A549 (cell line): ENCODE data around the gene STAP2. TPM values are rescaled to one million over a fixed set of nuclear protein-coding genes. Genes with fewer than 3 reads are reported as not detected.
A peak's percentile ranks its signal among the peaks of the same experiment; 100 is the strongest.

Experiments
- ATAC-seq, 2 experiments: fragments of 200-7000 bp in 1 of 2; fragments of >200 bp in 1 of 2; cut with Nextera tagmentation in 1 of 2; cut with Tn5 transposase in 1 of 2; 3 replicates each; pipeline versions ENCODE4 v1.8.0 to v1.9.1; 2018 to 2020; ENCODE audit warnings: mild to moderate bottlenecking in 1 of 2, moderate library complexity in 1 of 2
- CTCF ChIA-PET: fragments of 300-600 bp; sonication (Branson Sonifier 250); formaldehyde crosslinking; extraction: SDS; loops from one replicate; lab custom pipeline; 2021; ENCODE audit warnings: antibody characterized with exemption, inconsistent platforms; lab: Yijun Ruan, JAX
- POLR2A ChIA-PET: fragments of 350-600 bp; formaldehyde crosslinking; extraction: SDS; loops from one replicate; lab custom pipeline; 2021; ENCODE audit warnings: antibody characterized with exemption, inconsistent platforms; lab: Yijun Ruan, JAX
- DNase-seq, 2 experiments: peaks; one replicate each; pipeline versions ENCODE4 v3.0.0 to v3.0.0-alpha.2; 2011 to 2016; ENCODE audit warnings: low read depth in 1 of 2, low spot score in 1 of 2
- FAIRE-seq: peaks from 2 replicates; lab custom pipeline; 2011; peaks lifted over from hg19 to GRCh38; lab: Jason Lieb, UNC
- H3K27ac ChIP-seq, 2 experiments: fragments of >200 bp; sonication (Bioruptor Twin); formaldehyde crosslinking; 3 replicates each; pipeline ENCODE4 v1.5.1; 2016 to 2017
- H3K4me1 ChIP-seq: fragments of >200 bp; sonication (Bioruptor Twin); formaldehyde crosslinking; 3 replicates; pipeline ENCODE4 v1.6.1; 2016
- H3K4me2 ChIP-seq: fragments of >200 bp; sonication (Bioruptor Twin); formaldehyde crosslinking; 3 replicates; pipeline ENCODE4 v1.6.1; 2016
- H3K4me3 ChIP-seq: fragments of >200 bp; sonication (Bioruptor Twin); formaldehyde crosslinking; 3 replicates; pipeline ENCODE4 v1.5.1; 2016
- H3K9me3 ChIP-seq: fragments of >200 bp; sonication (Bioruptor Twin); formaldehyde crosslinking; 3 replicates; pipeline ENCODE4 v1.6.1; 2016
- ATOH8 ChIP-seq: fragments of 250-450 bp; sonication (Bioruptor Pico); IDR thresholded peaks from 2 replicates; pipeline ENCODE4 v1.5.0; 2020; ENCODE audit warnings: low read depth, mild to moderate bottlenecking, moderate library complexity
- CBX2 ChIP-seq: fragments of 200-600 bp; sonication (generic); IDR thresholded peaks from 2 replicates; pipeline ENCODE4 v1.6.1; 2016; ENCODE audit warnings: low read depth, mild to moderate bottlenecking, borderline replicate concordance
- CEBPB ChIP-seq, 2 experiments: fragments of >200 bp in 1 of 2; sonication (Bioruptor Twin) in 1 of 2; formaldehyde crosslinking in 1 of 2; IDR thresholded peaks; 2 replicates each; pipeline ENCODE4 v1.6.1; 2012 to 2016
- CTCF ChIP-seq: fragments of >200 bp; sonication (Bioruptor Twin); formaldehyde crosslinking; IDR thresholded peaks from 3 replicates; pipeline ENCODE4 v1.5.1; 2016
- E2F6 ChIP-seq: IDR thresholded peaks from 2 replicates; pipeline ENCODE4 v1.6.1; 2012; ENCODE audit warnings: low read depth, borderline replicate concordance
- ELK1 ChIP-seq: fragments of 150-350 bp; IDR thresholded peaks from 2 replicates; pipeline ENCODE4 v1.6.1; 2014; ENCODE audit warnings: low read depth, mild to moderate bottlenecking, low read length
- EP300 ChIP-seq, 2 experiments: fragments of >200 bp; sonication (Bioruptor Twin); formaldehyde crosslinking; IDR thresholded peaks; 2 replicates in 1 of 2; 3 replicates in 1 of 2; pipeline ENCODE4 v1.6.1; 2016 to 2017
- ESRRA ChIP-seq: fragments of 150-350 bp; IDR thresholded peaks from 2 replicates; pipeline ENCODE4 v1.6.1; 2014; ENCODE audit warnings: mild to moderate bottlenecking, low read length, borderline replicate concordance
- FOSL2 ChIP-seq, 2 experiments: fragments of 450-650 bp in 1 of 2; fragments of >200 bp in 1 of 2; sonication (Bioruptor Twin) in 1 of 2; formaldehyde crosslinking; IDR thresholded peaks; 2 replicates each; pipeline versions ENCODE4 v1.5.0 to v1.6.1; 2016 to 2020; ENCODE audit warnings: mild to moderate bottlenecking in 1 of 2, moderate library complexity in 1 of 2
- HEYL ChIP-seq: fragments of 250-450 bp; sonication (Bioruptor Pico); IDR thresholded peaks from 2 replicates; pipeline ENCODE4 v1.8.0; 2021; ENCODE audit warnings: mild to moderate bottlenecking, moderate library complexity
- HMGXB4 ChIP-seq: fragments of 250-450 bp; sonication (Bioruptor Pico); IDR thresholded peaks from 2 replicates; pipeline ENCODE4 v1.5.0; 2021; ENCODE audit warnings: mild to moderate bottlenecking, moderate library complexity, borderline replicate concordance
- HOXB5 ChIP-seq: fragments of 250-450 bp; sonication (Bioruptor Pico); IDR thresholded peaks from 2 replicates; pipeline ENCODE4 v1.5.0; 2020; ENCODE audit warnings: mild to moderate bottlenecking, moderate library complexity
- JUN ChIP-seq, 2 experiments: fragments of >200 bp; sonication (Bioruptor Twin); formaldehyde crosslinking; IDR thresholded peaks; 2 replicates in 1 of 2; 3 replicates in 1 of 2; pipeline ENCODE4 v1.6.1; 2016 to 2017
- JUNB ChIP-seq: fragments of >200 bp; sonication (Bioruptor Twin); formaldehyde crosslinking; IDR thresholded peaks from 2 replicates; pipeline ENCODE4 v1.6.1; 2016
- KDM5A ChIP-seq: fragments of 200-600 bp; sonication (generic); IDR thresholded peaks from 2 replicates; pipeline ENCODE4 v1.6.1; 2016; ENCODE audit warnings: antibody characterized with exemption, mild to moderate bottlenecking
- MAX ChIP-seq: IDR thresholded peaks from 2 replicates; pipeline ENCODE4 v1.6.1; 2012
- NPAS2 ChIP-seq: fragments of 250-450 bp; sonication (Bioruptor Pico); IDR thresholded peaks from 2 replicates; pipeline ENCODE4 v1.8.0; 2022; ENCODE audit warnings: mild to moderate bottlenecking, moderate library complexity, borderline replicate concordance
- RCOR1 ChIP-seq: fragments of 150-350 bp; IDR thresholded peaks from 2 replicates; pipeline ENCODE4 v1.6.1; 2014; ENCODE audit warnings: antibody characterized with exemption, low read length, low read depth
- SMC3 ChIP-seq: fragments of >200 bp; sonication (Bioruptor Twin); formaldehyde crosslinking; IDR thresholded peaks from 3 replicates; pipeline ENCODE4 v1.6.1; 2018; ENCODE audit warnings: inconsistent platforms
- SREBF2 ChIP-seq: fragments of 450-650 bp; IDR thresholded peaks from 2 replicates; pipeline ENCODE4 v1.6.1; 2014; ENCODE audit warnings: mild to moderate bottlenecking, moderate library complexity
- TP53 ChIP-seq: fragments of 250-450 bp; sonication (Bioruptor Pico); IDR thresholded peaks from 2 replicates; pipeline ENCODE4 v1.5.0; 2021; ENCODE audit warnings: mild to moderate bottlenecking, moderate library complexity
- WGBS: methylation state at CpG from one replicate; pipeline ENCODE4 v1.1.6; 2017; ENCODE audit errors: missing lambda C conversion rate; 5-methylcytosine and 5-hydroxymethylcytosine counted together
- polyA plus RNA-seq, 4 experiments: library from polyadenylated mRNA; depleted of rRNA in 3 of 4; stranded (reverse); fragments of >200 nt; fragmentation: RNase III in 1 of 4; extraction: RNeasy Plus Mini Kit Qiagen cat#74134 plus additional on column Dnase treatment in 1 of 4; gene quantifications; 2 replicates in 3 of 4; 3 replicates in 1 of 4; pipeline ENCODE4 v1.2.3, GENCODE V29; 2011 to 2017

STAP2 gene
- polyA plus RNA-seq, 2 of the 4 experiments (the other 2 are of a cell fraction), result 0.19 TPM; not detected in 1

GRCh38 chr19:4361152-4362046 is 22.8 kb upstream of the STAP2 start:
- FAIRE-seq (no peak), ATAC-seq (no peak; a peak in 1 of 6 replicates), DNase-seq (peak in 1 of 2 experiments; percentile 33)
- no peak overlapping the region for H3K4me3 ChIP-seq
- H3K4me1 ChIP-seq, result peaks cover 14% of the 10 kb centered on the region
- peak overlapping the region in 1 of 2 experiments; percentile 67; a peak in 2 of 6 replicates for H3K27ac ChIP-seq
- no peaks in the 10 kb centered on the region for H3K9me3 ChIP-seq
- 91% methylated on average over 13 of the region's 50 CpGs for WGBS
- ChIA-PET CTCF (interaction anchor here (0.9 to 6.2 kb wide), 6 partner anchors 8 to 40 kb away, joined by 3 to 51 read pairs (median 10); partner anchors contain the start of genes MPND and SH3GL1), POLR2A (no interaction called here)
- no peak overlapping the region for H3K4me2 ChIP-seq
- TF ChIP-seq TP53 (CRISPR knock-in tag), result no peak
- no peak for TF ChIP-seq RCOR1
- no peak for TF ChIP-seq EP300 (IDR thresholded peaks at IDR 0.05)
- TF ChIP-seq KDM5A, result no peak
- no peak for TF ChIP-seq ESRRA
- TF ChIP-seq CEBPB (IDR thresholded peaks at IDR 0.05), result no peak
- TF ChIP-seq SMC3, result no peak
- no peak for TF ChIP-seq CBX2
- TF ChIP-seq FOSL2 (IDR thresholded peaks at IDR 0.05), result no peak
- 0 out of 2 replicates have a peak, but pooled peaks have one; percentile 7 for TF ChIP-seq FOSL2 (CRISPR knock-in tag; IDR thresholded peaks at IDR 0.05)
- 0 out of 5 replicates have a peak, but pooled peaks of 1 of the 2 experiments have one; percentile 25 for TF ChIP-seq JUN (IDR thresholded peaks at IDR 0.05)
- no peak for TF ChIP-seq HOXB5 (CRISPR knock-in tag)
- no peak for TF ChIP-seq NPAS2 (CRISPR knock-in tag)
- no peak for TF ChIP-seq MAX
- TF ChIP-seq E2F6, result peak; percentile 77; the same call in 1 of the 2 replicates
- TF ChIP-seq HMGXB4 (CRISPR knock-in tag), result no peak
- TF ChIP-seq JUNB, result no peak
- no peak for TF ChIP-seq CTCF

GRCh38 chr19:4360641-4361151 is 22.1 kb upstream of the STAP2 start:
- peak in 1 of 2 experiments; percentile 7; a peak in 1 of 6 replicates for ATAC-seq
- CTCF ChIA-PET, result interaction anchor here (1.0 to 6.2 kb wide), 3 partner anchors 12 to 93 kb away, joined by 5 to 51 read pairs (median 5); partner anchors contain the start of gene SH3GL1
- Histone ChIP-seq H3K4me1 (peaks cover 14% of the 10 kb centered on the region), H3K4me2 (no peak overlapping the region), H3K9me3 (no peaks in the 10 kb centered on the region), H3K27ac (peak overlapping the region in 1 of 2 experiments; percentile 67; a peak in 2 of 6 replicates), H3K4me3 (no peak overlapping the region)
- WGBS, result 52% methylated on average over 4 of the region's 12 CpGs
- POLR2A ChIA-PET, result no interaction called here
- TF ChIP-seq ELK1, result no peak
- no peak for TF ChIP-seq MAX
- TF ChIP-seq SREBF2, result no peak
- no peak for TF ChIP-seq HEYL
- no peak for TF ChIP-seq ATOH8 (CRISPR knock-in tag)
- no peak for FAIRE-seq
- no peak for DNase-seq
